ENCODE results near the gene DSTYK.

DSTYK gene

GRCh38 chr1:205133287-205133686, 78.2 kb downstream of the DSTYK start:
- DNase-seq (ENCODE audit: low read depth in 4 of 4, low spot score in 1 of 4): no peak

GRCh38 chr1:205129447-205130029, 82.0 kb downstream of the DSTYK start:
- DNase-seq (ENCODE audit: low read depth in 4 of 4, low spot score in 1 of 4): no peak

GRCh38 chr1:205128050-205128449, 83.5 kb downstream of the DSTYK start:
- DNase-seq (ENCODE audit: low read depth in 4 of 4, low spot score in 1 of 4): no peak

GRCh38 chr1:205127646-205128045, 83.9 kb downstream of the DSTYK start:
- DNase-seq (ENCODE audit: low read depth in 4 of 4, low spot score in 1 of 4): no peak

- DNase-seq (ENCODE audit: low read depth in 4 of 4, low spot score in 1 of 4): no peak
Observed at GRCh38 chr1:205124726-205125125, 86.8 kb downstream of the DSTYK start.

GRCh38 chr1:205122489-205122882, 89.0 kb downstream of the DSTYK start:
- DNase-seq (ENCODE audit: low read depth in 4 of 4, low spot score in 1 of 4): no peak

- DNase-seq (ENCODE audit: low read depth in 4 of 4, low spot score in 1 of 4): peak; percentile 74 to 92 (median 88)
Observed at GRCh38 chr1:205121660-205122488, 89.6 kb downstream of the DSTYK start, which contains the start of gene RBBP5. Gene RBBP5, minus strand, starts transcription at chr1:205121978. Its CDS starts 105 bp downstream, at chr1:205121873.

GRCh38 chr1:205118752-205119151, 92.8 kb downstream of the DSTYK start:
- no peak for DNase-seq (ENCODE audit: low read depth in 4 of 4, low spot score in 1 of 4)

- no peak for DNase-seq (ENCODE audit: low read depth in 4 of 4, low spot score in 1 of 4)
Observed at GRCh38 chr1:205111354-205111753, 100.1 kb downstream of the DSTYK start.

- DNase-seq (ENCODE audit: low read depth in 4 of 4, low spot score in 1 of 4): no peak
Observed at GRCh38 chr1:205109711-205110110, 101.8 kb downstream of the DSTYK start.

- no peak for DNase-seq (ENCODE audit: low read depth in 4 of 4, low spot score in 1 of 4)
Observed at GRCh38 chr1:205109269-205109668, 102.2 kb downstream of the DSTYK start.

- DNase-seq (ENCODE audit: low read depth in 4 of 4, low spot score in 1 of 4): no peak
Observed at GRCh38 chr1:205108464-205108863, 103.0 kb downstream of the DSTYK start.

- no peak for DNase-seq (ENCODE audit: low read depth in 4 of 4, low spot score in 1 of 4)
Observed at GRCh38 chr1:205107327-205107726, 104.2 kb downstream of the DSTYK start.

GRCh38 chr1:205102404-205102803, 109.1 kb downstream of the DSTYK start:
- no peak for DNase-seq (ENCODE audit: low read depth in 4 of 4, low spot score in 1 of 4)

GRCh38 chr1:205098242-205098641, 113.3 kb downstream of the DSTYK start:
- DNase-seq (ENCODE audit: low read depth in 4 of 4, low spot score in 1 of 4): no peak

GRCh38 chr1:205095422-205095821, 116.1 kb downstream of the DSTYK start:
- DNase-seq (ENCODE audit: low read depth in 4 of 4, low spot score in 1 of 4): no peak
